Prostate gland (tissue), 2 donors: ENCODE data around the gene RAB11FIP5. TPM values are rescaled to one million over a fixed set of nuclear protein-coding genes. Genes with fewer than 3 reads are reported as not detected.
"Not testable (repeated sequence)": the region's sequence is repeated elsewhere in the genome, so short reads cannot be mapped to it uniquely, and the experiment has no call there.

Experiments
- DNase-seq: peaks from one replicate; pipeline ENCODE4 v3.0.0-alpha.2; 2019; ENCODE audit warnings: low spot score
- H3K27ac ChIP-seq, 2 donors: fragments of 200-600 bp; sonication (generic); 2 replicates each; pipeline ENCODE4 v1.5.1; 2017 to 2019
- H3K27me3 ChIP-seq: fragments of 200-600 bp; sonication (generic); replicated peaks from 2 replicates; pipeline ENCODE4 v1.5.1; 2019; ENCODE audit not compliant: insufficient read depth
- H3K36me3 ChIP-seq, 2 donors: fragments of 200-600 bp; sonication (generic); 1 replicate in 1 of 2; 2 replicates in 1 of 2; pipeline versions ENCODE4 v1.5.1 to v1.8.1; 2017 to 2019
- H3K4me1 ChIP-seq: fragments of 200-600 bp; sonication (generic); replicated peaks from 2 replicates; pipeline ENCODE4 v1.5.1; 2019
- H3K4me3 ChIP-seq, 2 donors: fragments of 200-600 bp; sonication (generic); 2 replicates each; pipeline ENCODE4 v1.5.1; 2017 to 2019
- H3K9me3 ChIP-seq: fragments of 200-600 bp; sonication (generic); 2 replicates; pipeline ENCODE4 v1.5.1; 2017
- POLR2A ChIP-seq: fragments of 450-650 bp; IDR thresholded peaks from one replicate; pipeline ENCODE4 v1.6.1; 2016; ENCODE audit warnings: antibody characterized with exemption, mild to moderate bottlenecking
- POLR2AphosphoS5 ChIP-seq: sonication (generic); formaldehyde crosslinking; IDR thresholded peaks from one replicate; pipeline ENCODE4 v1.6.1; 2017; ENCODE audit warnings: antibody characterized with exemption
- whole genome bisulfite sequencing: methylation state at CpG from one replicate; pipeline ENCODE4 v1.1.5; 2018; 5-methylcytosine and 5-hydroxymethylcytosine counted together
- intact Hi-C: fragments of 100-400 bp; cut with DNase I; formaldehyde crosslinking; loops from one replicate; pipeline ENCODE4 v1.14.2; 2022
- total RNA-seq, 2 donors: library from RNA; depleted of rRNA; stranded (reverse); fragments of >200 nt; gene quantifications; one replicate each; pipeline ENCODE4 v1.1.0, GENCODE V29; 2016
- TF ChIP-seq, protein P1 (sequence below), 4 experiments: fragments of 200-600 bp in 2 of 4; fragments of 450-650 bp in 2 of 4; sonication (generic) in 2 of 4; IDR thresholded peaks; 1 replicate in 3 of 4; 2 replicates in 1 of 4; pipeline ENCODE4 v1.5.1; 2016 to 2019; ENCODE audit warnings: antibody characterized with exemption in 4 of 4, mild to moderate bottlenecking in 2 of 4, moderate library complexity in 2 of 4

The RAB11FIP5 gene
- total RNA-seq, 2 donors from 2014 or later, result 24.1 to 47.7 TPM

DNA sequence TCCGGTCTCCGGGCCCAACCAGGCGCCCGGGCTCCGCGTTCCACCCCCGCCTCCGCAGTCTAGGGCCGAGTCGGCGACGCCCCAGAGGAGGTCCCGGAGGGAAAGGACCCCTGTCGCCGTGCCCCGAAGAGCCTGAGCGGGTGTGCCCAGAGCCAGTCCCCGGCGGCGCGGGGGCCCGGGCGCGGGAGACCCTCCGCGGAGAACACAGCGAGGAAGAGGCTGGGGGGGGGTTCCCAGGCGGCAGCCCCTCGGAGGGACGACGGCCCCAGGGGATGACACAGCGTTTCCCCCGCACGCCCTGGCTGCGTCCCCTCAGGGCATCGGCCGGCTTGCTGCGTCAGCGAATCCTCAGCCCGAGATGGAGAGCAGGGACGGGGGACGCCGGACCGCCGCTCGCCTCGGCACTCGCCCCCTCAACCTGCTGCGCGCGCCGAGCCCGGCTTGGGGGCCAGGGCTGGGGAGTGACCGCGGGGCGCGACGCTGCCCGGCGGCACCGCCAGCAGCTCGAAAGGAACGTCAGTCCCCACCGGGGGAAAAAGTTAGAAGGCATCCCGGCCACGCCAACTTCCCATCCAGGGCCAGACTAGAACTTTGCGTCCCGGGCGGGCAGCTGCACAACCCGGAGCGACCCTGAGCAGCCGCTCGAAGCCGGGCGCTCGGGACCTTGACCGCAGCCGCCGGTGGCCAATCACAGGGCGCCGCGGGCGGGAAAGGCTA lies 41.9 kb downstream of the RAB11FIP5 start:
- intact Hi-C loops, result loop anchor here (2.0 to 10.0 kb wide), 2 partner anchors 42 to 176 kb away; partner anchors contain the start of gene RAB11FIP5
- Histone ChIP-seq H3K9me3 (no peaks in the 10 kb centered on the region), H3K4me3 (peak overlapping the region; percentile 80 to 82), H3K27ac (peak overlapping the region; percentile 76 to 87), H3K4me1 (peaks cover 2% of the 10 kb centered on the region), H3K36me3 (no peaks in the 10 kb centered on the region), H3K27me3 (no peaks in the 10 kb centered on the region)
- DNase-seq, result no peak
- WGBS, result under 1% methylated on average over 60 of the region's 83 CpGs
- TF ChIP-seq, protein P1, sequence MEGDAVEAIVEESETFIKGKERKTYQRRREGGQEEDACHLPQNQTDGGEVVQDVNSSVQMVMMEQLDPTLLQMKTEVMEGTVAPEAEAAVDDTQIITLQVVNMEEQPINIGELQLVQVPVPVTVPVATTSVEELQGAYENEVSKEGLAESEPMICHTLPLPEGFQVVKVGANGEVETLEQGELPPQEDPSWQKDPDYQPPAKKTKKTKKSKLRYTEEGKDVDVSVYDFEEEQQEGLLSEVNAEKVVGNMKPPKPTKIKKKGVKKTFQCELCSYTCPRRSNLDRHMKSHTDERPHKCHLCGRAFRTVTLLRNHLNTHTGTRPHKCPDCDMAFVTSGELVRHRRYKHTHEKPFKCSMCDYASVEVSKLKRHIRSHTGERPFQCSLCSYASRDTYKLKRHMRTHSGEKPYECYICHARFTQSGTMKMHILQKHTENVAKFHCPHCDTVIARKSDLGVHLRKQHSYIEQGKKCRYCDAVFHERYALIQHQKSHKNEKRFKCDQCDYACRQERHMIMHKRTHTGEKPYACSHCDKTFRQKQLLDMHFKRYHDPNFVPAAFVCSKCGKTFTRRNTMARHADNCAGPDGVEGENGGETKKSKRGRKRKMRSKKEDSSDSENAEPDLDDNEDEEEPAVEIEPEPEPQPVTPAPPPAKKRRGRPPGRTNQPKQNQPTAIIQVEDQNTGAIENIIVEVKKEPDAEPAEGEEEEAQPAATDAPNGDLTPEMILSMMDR (IDR thresholded peaks at IDR 0.05), result no peak
- peak; percentile 34 for TF ChIP-seq POLR2A

DNA sequence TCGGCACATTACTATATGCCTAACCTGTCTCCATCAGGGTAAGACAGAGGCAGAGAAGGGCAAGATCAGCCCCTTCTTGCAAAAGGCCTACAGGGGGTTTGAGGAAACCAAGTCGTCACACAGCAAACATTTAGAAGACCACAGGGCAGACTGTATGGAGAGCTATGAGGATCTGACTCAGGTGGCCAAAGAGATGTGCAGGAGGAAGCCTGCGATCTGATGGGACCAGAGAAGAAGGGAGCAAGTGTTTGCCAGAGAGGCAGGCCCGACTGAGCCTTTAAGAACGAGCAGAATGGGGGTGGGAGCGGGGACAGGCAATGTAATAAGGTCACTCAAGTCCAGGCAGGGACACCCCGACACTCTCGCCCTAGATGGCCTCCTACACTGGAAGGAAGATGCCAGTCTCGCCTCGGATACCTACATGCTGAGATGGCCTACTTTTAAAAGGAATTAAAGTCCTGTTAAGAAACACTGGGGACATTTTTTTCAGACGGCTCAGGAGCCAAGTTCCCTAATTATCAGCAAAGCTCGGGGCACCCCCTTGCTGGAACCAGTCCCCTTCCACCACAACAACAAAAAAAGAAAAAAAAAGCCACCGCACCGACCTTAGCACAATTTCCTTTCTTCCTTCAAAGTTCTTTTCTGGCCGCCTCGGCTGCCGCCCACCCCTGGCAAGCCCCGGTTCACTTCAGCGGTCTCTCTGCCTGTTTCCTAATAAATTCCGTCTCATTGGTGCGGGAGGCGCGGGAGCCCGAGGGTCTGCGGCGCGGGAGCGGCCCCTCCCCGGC lies 42.7 kb downstream of the RAB11FIP5 start:
- H3K4me3 ChIP-seq, result peak overlapping the region; percentile 80 to 82
- no peaks in the 10 kb centered on the region for H3K9me3 ChIP-seq
- H3K27ac ChIP-seq, result peak overlapping the region; percentile 76 to 87
- H3K27me3 ChIP-seq, result no peaks in the 10 kb centered on the region
- H3K4me1 ChIP-seq, result peaks cover 2% of the 10 kb centered on the region
- WGBS, result 16% methylated on average over 29 of the region's 29 CpGs
- no peaks in the 10 kb centered on the region for H3K36me3 ChIP-seq
- TF ChIP-seq POLR2A (no peak), POLR2AphosphoS5 (no peak)
- TF ChIP-seq, protein P1 (IDR thresholded peaks at IDR 0.05), result no peak
- intact Hi-C loops, result loop anchor here (2.0 to 10.0 kb wide), 2 partner anchors 43 to 175 kb away; partner anchors contain the start of gene RAB11FIP5
- no peak for DNase-seq

DNA sequence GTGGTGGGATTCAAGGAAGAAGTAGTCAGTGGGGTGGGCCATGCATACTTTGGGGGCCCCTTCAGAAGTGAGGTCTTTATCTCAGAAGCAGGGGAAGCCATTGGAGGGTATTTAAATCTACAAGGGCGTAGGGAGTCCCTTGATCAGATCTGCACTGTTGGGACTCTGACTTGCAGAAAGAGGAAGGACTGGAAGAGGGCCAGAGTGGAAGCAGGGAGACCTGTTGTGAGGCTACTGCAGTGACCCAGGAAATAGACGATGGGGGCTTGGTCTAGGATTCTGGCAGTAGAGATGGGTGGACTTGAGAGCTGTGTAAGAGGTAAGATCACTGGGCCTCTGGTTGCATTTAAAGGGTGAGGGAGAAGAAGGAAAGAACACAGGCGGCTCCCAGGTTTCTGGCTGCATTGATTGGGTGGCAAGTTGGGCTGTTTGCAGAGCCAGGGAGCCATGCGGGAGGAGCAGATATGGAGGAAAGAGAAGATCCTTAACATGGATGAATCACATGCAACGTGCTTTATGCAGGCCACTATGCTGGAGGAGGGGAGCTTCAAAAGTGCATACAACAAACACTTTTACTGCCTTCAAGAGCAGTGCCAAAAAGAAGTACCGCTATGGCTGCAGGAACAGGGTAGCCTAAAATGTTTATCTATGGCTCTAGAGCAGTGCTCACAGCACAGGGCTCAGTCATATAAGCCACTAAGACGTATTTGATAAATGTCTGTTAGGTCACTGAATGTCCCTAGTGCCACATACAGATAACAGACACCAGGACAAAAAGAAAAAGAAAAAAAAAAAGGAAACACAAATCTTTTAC lies 43.5 kb downstream of the RAB11FIP5 start:
- Histone ChIP-seq H3K4me3 (peak overlapping the region in 1 of 2 donors; percentile 82), H3K27me3 (no peaks in the 10 kb centered on the region), H3K4me1 (peaks cover 2% of the 10 kb centered on the region), H3K9me3 (no peaks in the 10 kb centered on the region), H3K27ac (peak overlapping the region in 1 of 2 donors; percentile 87), H3K36me3 (no peaks in the 10 kb centered on the region)
- WGBS, result 65% methylated on average over 7 of the region's 7 CpGs
- peak; percentile 59 for TF ChIP-seq POLR2AphosphoS5
- no peak for TF ChIP-seq POLR2A
- intact Hi-C loops, result no loop called here
- peak; percentile 39 for DNase-seq

DNA sequence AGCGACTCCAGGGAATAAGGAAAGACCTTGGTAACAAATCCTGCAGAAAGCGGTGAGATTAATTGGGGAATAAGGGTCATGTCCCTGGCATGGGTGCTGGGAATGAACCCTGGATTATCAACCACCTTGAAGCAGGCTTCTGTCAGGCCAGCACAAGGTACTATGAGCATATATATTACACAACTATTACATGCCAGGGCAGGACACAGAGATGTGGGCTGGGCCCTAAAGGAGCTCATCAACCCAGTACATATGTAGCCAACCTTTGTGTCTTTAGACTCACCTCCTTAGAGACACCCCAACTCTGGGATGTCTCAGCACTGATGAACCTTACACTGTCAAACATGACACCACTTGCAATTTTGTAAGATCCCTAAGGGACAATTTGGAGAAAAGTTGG lies 44.6 kb downstream of the RAB11FIP5 start:
- H3K27ac ChIP-seq, result no peak overlapping the region
- H3K36me3 ChIP-seq, result no peaks in the 10 kb centered on the region
- WGBS, result 100% methylated on average over 2 of the region's 2 CpGs
- no peak overlapping the region for H3K4me3 ChIP-seq
- intact Hi-C loops, result no loop called here
- peaks cover 2% of the 10 kb centered on the region for H3K4me1 ChIP-seq
- no peaks in the 10 kb centered on the region for H3K27me3 ChIP-seq
- TF ChIP-seq POLR2A (no peak), POLR2AphosphoS5 (no peak)
- TF ChIP-seq, protein P1 (IDR thresholded peaks at IDR 0.05), result no peak
- DNase-seq, result no peak
- H3K9me3 ChIP-seq, result no peaks in the 10 kb centered on the region

DNA sequence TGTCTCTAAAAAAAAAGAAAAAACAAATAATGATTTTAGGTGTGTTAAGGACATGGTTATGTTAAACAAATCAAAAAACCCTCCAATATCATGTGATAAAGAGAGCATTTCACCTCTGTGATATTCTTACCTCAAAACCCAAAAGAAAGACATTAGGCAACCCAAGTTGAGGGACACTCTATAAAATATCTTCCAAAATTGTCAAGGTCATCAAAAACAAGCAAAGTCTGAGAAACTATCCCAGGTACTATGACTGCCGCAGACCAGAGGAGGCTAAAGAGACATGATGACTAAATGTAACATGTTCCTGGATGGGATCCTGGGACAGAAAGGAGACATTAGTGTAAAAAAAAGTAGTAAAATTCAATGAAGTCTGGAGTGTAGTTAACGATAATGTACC lies 45.7 kb downstream of the RAB11FIP5 start:
- H3K4me3 ChIP-seq, result no peak overlapping the region
- intact Hi-C loops, result no loop called here
- H3K27ac ChIP-seq, result no peak overlapping the region
- DNase-seq, result no peak
- H3K4me1 ChIP-seq, result peaks cover 2% of the 10 kb centered on the region
- 91% methylated on average over 2 of the region's 2 CpGs for WGBS
- no peaks in the 10 kb centered on the region for H3K27me3 ChIP-seq
- TF ChIP-seq POLR2AphosphoS5, result no peak
- H3K9me3 ChIP-seq, result no peaks in the 10 kb centered on the region
- H3K36me3 ChIP-seq, result no peaks in the 10 kb centered on the region

DNA sequence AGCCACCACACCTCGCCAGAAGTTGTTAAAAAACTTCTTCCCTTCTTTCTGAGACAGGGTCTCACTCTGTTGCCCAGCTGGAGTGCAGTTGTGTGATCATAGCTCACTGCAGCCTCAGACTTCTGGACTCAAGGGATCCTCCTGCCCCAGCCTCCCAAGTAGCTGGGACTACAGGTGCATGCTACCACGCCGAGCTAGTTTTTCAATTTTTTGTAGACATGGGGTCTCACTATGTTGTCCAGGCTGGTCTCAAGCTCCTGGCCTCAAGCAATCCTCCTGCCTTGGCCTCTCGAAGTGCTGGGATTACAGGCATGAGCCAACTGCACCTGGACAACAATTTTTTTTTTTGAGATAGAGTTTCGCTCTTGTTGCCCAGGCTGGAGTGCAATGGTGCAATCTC lies 47.7 kb downstream of the RAB11FIP5 start:
- H3K4me1 ChIP-seq, DNase-seq, H3K9me3 ChIP-seq, intact Hi-C loops, H3K27me3 ChIP-seq, H3K36me3 ChIP-seq, H3K27ac ChIP-seq, H3K4me3 ChIP-seq: not testable (repeated sequence)
- 97% methylated on average over 5 of the region's 5 CpGs for WGBS
